Measurements from ENCODE around the gene POP4.

Gene POP4

GRCh38 chr19:29658221-29658991, 52.3 kb downstream of the POP4 start:
- Histone ChIP-seq H3K4me3 (ENCODE audit: low read depth, low read length) (no peak overlapping the region), H3K9me3 (ENCODE audit: severe bottlenecking) (no peaks in the 10 kb centered on the region), H3K27ac (no peak overlapping the region), H3K27me3 (ENCODE audit: insufficient read depth, low read depth, severe bottlenecking) (no peaks in the 10 kb centered on the region), H3K36me3 (no peaks in the 10 kb centered on the region)
- TF ChIP-seq, protein P1, sequence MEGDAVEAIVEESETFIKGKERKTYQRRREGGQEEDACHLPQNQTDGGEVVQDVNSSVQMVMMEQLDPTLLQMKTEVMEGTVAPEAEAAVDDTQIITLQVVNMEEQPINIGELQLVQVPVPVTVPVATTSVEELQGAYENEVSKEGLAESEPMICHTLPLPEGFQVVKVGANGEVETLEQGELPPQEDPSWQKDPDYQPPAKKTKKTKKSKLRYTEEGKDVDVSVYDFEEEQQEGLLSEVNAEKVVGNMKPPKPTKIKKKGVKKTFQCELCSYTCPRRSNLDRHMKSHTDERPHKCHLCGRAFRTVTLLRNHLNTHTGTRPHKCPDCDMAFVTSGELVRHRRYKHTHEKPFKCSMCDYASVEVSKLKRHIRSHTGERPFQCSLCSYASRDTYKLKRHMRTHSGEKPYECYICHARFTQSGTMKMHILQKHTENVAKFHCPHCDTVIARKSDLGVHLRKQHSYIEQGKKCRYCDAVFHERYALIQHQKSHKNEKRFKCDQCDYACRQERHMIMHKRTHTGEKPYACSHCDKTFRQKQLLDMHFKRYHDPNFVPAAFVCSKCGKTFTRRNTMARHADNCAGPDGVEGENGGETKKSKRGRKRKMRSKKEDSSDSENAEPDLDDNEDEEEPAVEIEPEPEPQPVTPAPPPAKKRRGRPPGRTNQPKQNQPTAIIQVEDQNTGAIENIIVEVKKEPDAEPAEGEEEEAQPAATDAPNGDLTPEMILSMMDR (IDR thresholded peaks at IDR 0.05; ENCODE audit: low read depth, low read length) = no peak
- no peak for DNase-seq

DNA sequence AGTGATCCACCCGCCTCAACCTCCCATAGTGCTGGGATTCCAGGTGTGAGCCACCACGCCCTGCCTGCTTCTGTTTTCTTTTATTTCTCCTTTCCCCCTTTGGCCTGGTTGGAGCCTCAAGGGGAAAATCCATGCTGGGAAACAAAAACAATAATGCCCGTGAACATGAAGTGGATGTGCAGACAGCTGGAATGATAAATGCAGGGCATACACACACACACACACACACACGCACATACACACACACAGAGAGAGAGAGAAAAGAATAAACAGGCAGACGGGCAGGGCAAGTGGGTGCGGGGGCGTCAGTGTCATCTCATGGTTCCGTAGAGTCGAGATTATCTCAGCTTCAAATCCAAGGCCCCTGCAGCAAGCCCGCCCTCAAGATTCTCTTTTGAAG, 54.8 kb downstream of the POP4 start:
- no peak for DNase-seq
- TF ChIP-seq, protein P1 (IDR thresholded peaks at IDR 0.05; ENCODE audit: low read depth, low read length) = no peak
- H3K36me3 ChIP-seq = no peaks in the 10 kb centered on the region
- H3K27ac ChIP-seq = no peak overlapping the region
- H3K4me3 ChIP-seq (ENCODE audit: low read depth, low read length) = no peak overlapping the region
- no peaks in the 10 kb centered on the region for H3K27me3 ChIP-seq (ENCODE audit: insufficient read depth, low read depth, severe bottlenecking)
- H3K9me3 ChIP-seq (ENCODE audit: severe bottlenecking) = no peaks in the 10 kb centered on the region

DNA sequence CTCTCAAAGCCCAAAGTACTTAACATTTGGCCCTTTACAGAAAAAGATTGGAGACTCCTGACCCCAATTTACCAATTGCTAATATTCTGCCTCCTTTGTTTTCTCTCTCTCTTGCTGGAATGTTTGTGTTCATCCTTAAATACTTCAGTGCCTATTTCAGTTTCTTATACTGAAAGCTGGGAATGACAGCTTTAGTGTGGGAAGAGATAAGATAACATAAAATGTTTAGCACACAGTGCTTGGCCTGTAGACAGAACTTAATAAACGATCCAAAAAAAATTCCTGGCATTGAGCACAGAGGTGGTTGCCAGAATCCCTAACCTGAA, 56.2 kb downstream of the POP4 start:
- Histone ChIP-seq H3K4me3 (ENCODE audit: low read depth, low read length) (no peak overlapping the region), H3K9me3 (ENCODE audit: severe bottlenecking) (no peaks in the 10 kb centered on the region), H3K27me3 (ENCODE audit: insufficient read depth, low read depth, severe bottlenecking) (no peaks in the 10 kb centered on the region), H3K36me3 (no peaks in the 10 kb centered on the region), H3K27ac (no peak overlapping the region)
- TF ChIP-seq, protein P1 (IDR thresholded peaks at IDR 0.05; ENCODE audit: low read depth, low read length) = no peak
- DNase-seq = no peak

- TF ChIP-seq, protein P1 (IDR thresholded peaks at IDR 0.05; ENCODE audit: low read depth, low read length) = no peak
- Histone ChIP-seq H3K27ac (no peak overlapping the region), H3K27me3 (ENCODE audit: insufficient read depth, low read depth, severe bottlenecking) (no peaks in the 10 kb centered on the region), H3K36me3 (no peaks in the 10 kb centered on the region), H3K4me3 (ENCODE audit: low read depth, low read length) (no peak overlapping the region), H3K9me3 (ENCODE audit: severe bottlenecking) (no peaks in the 10 kb centered on the region)
- DNase-seq = no peak
These were observed 56.7 kb downstream of the POP4 start for GRCh38 chr19:29662604-29663404.

- H3K4me3 ChIP-seq (ENCODE audit: low read depth, low read length) = peak overlapping the region; percentile 50; the same call in 1 of the 2 replicates
- H3K9me3 ChIP-seq (ENCODE audit: severe bottlenecking) = no peaks in the 10 kb centered on the region
- no peak overlapping the region for H3K27ac ChIP-seq
- TF ChIP-seq, protein P1 (IDR thresholded peaks at IDR 0.05; ENCODE audit: low read depth, low read length) = no peak
- no peak for DNase-seq
- no peaks in the 10 kb centered on the region for H3K27me3 ChIP-seq (ENCODE audit: insufficient read depth, low read depth, severe bottlenecking)
- no peaks in the 10 kb centered on the region for H3K36me3 ChIP-seq
These were observed 58.0 kb downstream of the POP4 start for GRCh38 chr19:29663861-29664752.

Measured in WERI-Rb-1 (cell line).